ENCODE data around the gene PTPRD.

Gene PTPRD

DNA sequence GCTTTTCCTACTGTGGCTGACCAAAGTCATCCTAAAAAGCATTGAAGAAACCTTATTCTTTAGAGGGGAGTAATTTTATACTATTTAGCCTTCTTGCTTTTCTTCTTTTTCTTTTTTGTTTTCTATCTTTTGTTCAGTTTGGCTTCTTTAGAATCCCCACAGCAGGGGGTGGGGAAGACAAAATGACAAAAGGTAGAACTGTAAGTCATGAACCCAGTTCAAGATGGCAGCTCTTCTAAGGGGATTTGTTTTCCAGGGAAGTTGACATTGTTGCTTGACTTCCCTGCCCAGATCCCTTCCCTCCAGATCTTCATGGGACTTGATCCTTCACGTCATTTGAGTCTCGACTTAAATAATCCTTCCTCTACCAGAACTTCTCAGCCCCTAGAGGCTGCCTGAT lies 2120.8 kb downstream of the PTPRD start:
- no peak overlapping the region for H3K4me3 ChIP-seq (ENCODE audit: low read length)
- H3K27me3 ChIP-seq (ENCODE audit: control insufficient read depth, low read length): no peaks in the 10 kb centered on the region
- no peaks in the 10 kb centered on the region for H3K4me1 ChIP-seq (ENCODE audit: control insufficient read depth, low read length)
- H3K4me2 ChIP-seq (ENCODE audit: low read length): no peak overlapping the region
- no peaks in the 10 kb centered on the region for H3K79me2 ChIP-seq (ENCODE audit: control insufficient read depth, low read length)
- no peaks in the 10 kb centered on the region for H3K36me3 ChIP-seq (ENCODE audit: control insufficient read depth, low read length)
- no peaks in the 10 kb centered on the region for H4K20me1 ChIP-seq (ENCODE audit: control insufficient read depth, insufficient read depth, low read depth, low read length)
- no peak for TF ChIP-seq EZH2phosphoT487 (IDR thresholded peaks at IDR 0.05; ENCODE audit: borderline replicate concordance, low read length)
- TF ChIP-seq, protein P1, sequence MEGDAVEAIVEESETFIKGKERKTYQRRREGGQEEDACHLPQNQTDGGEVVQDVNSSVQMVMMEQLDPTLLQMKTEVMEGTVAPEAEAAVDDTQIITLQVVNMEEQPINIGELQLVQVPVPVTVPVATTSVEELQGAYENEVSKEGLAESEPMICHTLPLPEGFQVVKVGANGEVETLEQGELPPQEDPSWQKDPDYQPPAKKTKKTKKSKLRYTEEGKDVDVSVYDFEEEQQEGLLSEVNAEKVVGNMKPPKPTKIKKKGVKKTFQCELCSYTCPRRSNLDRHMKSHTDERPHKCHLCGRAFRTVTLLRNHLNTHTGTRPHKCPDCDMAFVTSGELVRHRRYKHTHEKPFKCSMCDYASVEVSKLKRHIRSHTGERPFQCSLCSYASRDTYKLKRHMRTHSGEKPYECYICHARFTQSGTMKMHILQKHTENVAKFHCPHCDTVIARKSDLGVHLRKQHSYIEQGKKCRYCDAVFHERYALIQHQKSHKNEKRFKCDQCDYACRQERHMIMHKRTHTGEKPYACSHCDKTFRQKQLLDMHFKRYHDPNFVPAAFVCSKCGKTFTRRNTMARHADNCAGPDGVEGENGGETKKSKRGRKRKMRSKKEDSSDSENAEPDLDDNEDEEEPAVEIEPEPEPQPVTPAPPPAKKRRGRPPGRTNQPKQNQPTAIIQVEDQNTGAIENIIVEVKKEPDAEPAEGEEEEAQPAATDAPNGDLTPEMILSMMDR (IDR thresholded peaks at IDR 0.05; ENCODE audit: low read depth, low read length, poor library complexity, severe bottlenecking): no peak
- no peaks in the 10 kb centered on the region for H3F3A ChIP-seq (ENCODE audit: control insufficient read depth, insufficient read depth)
- H3K9me2 ChIP-seq (replicated peaks; ENCODE audit: control insufficient read depth, low read length): no peaks in the 10 kb centered on the region
- H3K9me3 ChIP-seq (ENCODE audit: control insufficient read depth, insufficient read depth, low read length): no peaks in the 10 kb centered on the region
- no peak overlapping the region for H3K27ac ChIP-seq (ENCODE audit: low read depth, low read length)

DNA sequence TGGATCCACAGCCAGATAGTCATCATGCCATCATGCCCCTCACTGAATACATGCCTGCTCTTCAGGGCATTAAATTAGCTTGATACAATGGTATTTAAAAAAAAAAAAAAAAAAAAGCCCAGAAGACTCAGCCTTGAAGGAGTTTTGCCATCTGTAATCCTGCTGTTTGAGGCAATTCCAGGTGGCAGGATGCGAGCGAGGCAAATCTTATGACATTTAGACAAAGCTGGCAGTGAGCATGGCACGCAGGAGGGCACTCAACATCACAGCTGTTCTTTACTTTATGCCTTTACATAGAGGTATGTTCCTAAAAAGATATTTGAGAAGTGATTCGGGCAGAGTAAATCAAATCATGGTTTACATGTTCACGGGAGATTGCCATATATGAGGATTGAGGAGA lies 2121.2 kb downstream of the PTPRD start:
- Histone ChIP-seq H4K20me1 (ENCODE audit: control insufficient read depth, insufficient read depth, low read depth, low read length) (no peaks in the 10 kb centered on the region), H3K4me3 (ENCODE audit: low read length) (no peak overlapping the region), H3K4me2 (ENCODE audit: low read length) (no peak overlapping the region), H3F3A (ENCODE audit: control insufficient read depth, insufficient read depth) (no peaks in the 10 kb centered on the region), H3K9me2 (replicated peaks; ENCODE audit: control insufficient read depth, low read length) (no peaks in the 10 kb centered on the region), H3K27me3 (ENCODE audit: control insufficient read depth, low read length) (no peaks in the 10 kb centered on the region), H3K27ac (ENCODE audit: low read depth, low read length) (no peak overlapping the region), H3K9me3 (ENCODE audit: control insufficient read depth, insufficient read depth, low read length) (no peaks in the 10 kb centered on the region), H3K79me2 (ENCODE audit: control insufficient read depth, low read length) (no peaks in the 10 kb centered on the region), H3K36me3 (ENCODE audit: control insufficient read depth, low read length) (no peaks in the 10 kb centered on the region), H3K4me1 (ENCODE audit: control insufficient read depth, low read length) (no peaks in the 10 kb centered on the region)
- TF ChIP-seq, protein P1 (IDR thresholded peaks at IDR 0.05; ENCODE audit: low read depth, low read length, poor library complexity, severe bottlenecking): no peak
- TF ChIP-seq EZH2phosphoT487 (IDR thresholded peaks at IDR 0.05; ENCODE audit: borderline replicate concordance, low read length): no peak

DNA sequence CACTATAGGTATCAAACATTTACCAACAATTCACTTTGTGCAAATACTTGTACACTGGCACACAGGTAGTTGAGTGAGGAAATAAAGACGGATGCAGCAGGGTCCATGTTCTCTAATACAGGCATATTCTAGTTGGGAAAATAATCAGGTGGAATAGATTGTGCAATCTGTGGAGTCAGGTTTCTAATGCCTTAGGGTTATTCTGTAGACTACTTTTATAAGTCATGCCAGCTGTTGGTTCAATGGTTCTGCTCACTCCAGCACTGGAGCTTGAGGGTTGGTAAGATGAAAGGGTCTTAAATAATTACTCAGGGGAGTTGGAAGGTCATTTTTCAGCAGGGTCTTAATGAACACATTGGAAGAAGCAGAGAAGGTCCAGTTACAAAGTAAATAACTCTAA lies 2123.0 kb downstream of the PTPRD start:
- Histone ChIP-seq H3K27ac (ENCODE audit: low read depth, low read length) (no peak overlapping the region), H3K36me3 (ENCODE audit: control insufficient read depth, low read length) (no peaks in the 10 kb centered on the region)

More for the DNA sequence above, 2123.0 kb downstream of the PTPRD start:
- Histone ChIP-seq H4K20me1 (ENCODE audit: control insufficient read depth, insufficient read depth, low read depth, low read length) (no peaks in the 10 kb centered on the region), H3K4me2 (ENCODE audit: low read length) (no peak overlapping the region), H3K79me2 (ENCODE audit: control insufficient read depth, low read length) (no peaks in the 10 kb centered on the region), H3K9me2 (replicated peaks; ENCODE audit: control insufficient read depth, low read length) (no peaks in the 10 kb centered on the region), H3F3A (ENCODE audit: control insufficient read depth, insufficient read depth) (no peaks in the 10 kb centered on the region), H3K4me3 (ENCODE audit: low read length) (no peak overlapping the region), H3K27me3 (ENCODE audit: control insufficient read depth, low read length) (no peaks in the 10 kb centered on the region), H3K9me3 (ENCODE audit: control insufficient read depth, insufficient read depth, low read length) (no peaks in the 10 kb centered on the region), H3K4me1 (ENCODE audit: control insufficient read depth, low read length) (no peaks in the 10 kb centered on the region)
- TF ChIP-seq, protein P1 (IDR thresholded peaks at IDR 0.05; ENCODE audit: low read depth, low read length, poor library complexity, severe bottlenecking): no peak
- TF ChIP-seq EZH2phosphoT487 (IDR thresholded peaks at IDR 0.05; ENCODE audit: borderline replicate concordance, low read length): no peak

Data from DOHH2 (cell line).